Ramos (cell line): Measurements from ENCODE around the gene GP9.
"Not testable (repeated sequence)": the region's sequence is repeated elsewhere in the genome, so short reads cannot be mapped to it uniquely, and the experiment has no call there.

Experiments
- in situ Hi-C: fragments of 300-500 bp; cut with MboI; formaldehyde crosslinking; loops from one replicate; pipeline ENCODE4 v1.14.3; 2022; ENCODE audit warnings: low sequenced_read_pairs; ENCODE audit not compliant: unreplicated experiment

Gene GP9

GRCh38 chr3:129103296-129103695 lies 42.7 kb downstream of the GP9 start:
- in situ Hi-C loops, result no loop called here

- in situ Hi-C loops, result no loop called here
Observed at GRCh38 chr3:129104051-129104450, 43.5 kb downstream of the GP9 start.

GRCh38 chr3:129104498-129105079 lies 44.0 kb downstream of the GP9 start:
- in situ Hi-C loops, result no loop called here

- in situ Hi-C loops, result no loop called here
Observed at GRCh38 chr3:129105862-129106261, 45.3 kb downstream of the GP9 start.

- in situ Hi-C loops, result no loop called here
Observed at GRCh38 chr3:129106320-129106719, 45.7 kb downstream of the GP9 start.

GRCh38 chr3:129106866-129107565 lies 46.4 kb downstream of the GP9 start:
- in situ Hi-C loops, result no loop called here

- in situ Hi-C loops, result no loop called here
Observed at GRCh38 chr3:129107793-129108192, 47.2 kb downstream of the GP9 start.

- in situ Hi-C loops, result not testable (repeated sequence)
Observed at GRCh38 chr3:129111076-129111780, 50.6 kb downstream of the GP9 start.
